ENCODE measurements around the gene LEUTX. TPM values are rescaled to one million over a fixed set of nuclear protein-coding genes. Genes with fewer than 3 reads are reported as not detected.
"Not testable (repeated sequence)": the region's sequence is repeated elsewhere in the genome, so short reads cannot be mapped to it uniquely, and the experiment has no call there.

Gene LEUTX
- total RNA-seq, 4 donors from 2014 or later: not detected

DNA sequence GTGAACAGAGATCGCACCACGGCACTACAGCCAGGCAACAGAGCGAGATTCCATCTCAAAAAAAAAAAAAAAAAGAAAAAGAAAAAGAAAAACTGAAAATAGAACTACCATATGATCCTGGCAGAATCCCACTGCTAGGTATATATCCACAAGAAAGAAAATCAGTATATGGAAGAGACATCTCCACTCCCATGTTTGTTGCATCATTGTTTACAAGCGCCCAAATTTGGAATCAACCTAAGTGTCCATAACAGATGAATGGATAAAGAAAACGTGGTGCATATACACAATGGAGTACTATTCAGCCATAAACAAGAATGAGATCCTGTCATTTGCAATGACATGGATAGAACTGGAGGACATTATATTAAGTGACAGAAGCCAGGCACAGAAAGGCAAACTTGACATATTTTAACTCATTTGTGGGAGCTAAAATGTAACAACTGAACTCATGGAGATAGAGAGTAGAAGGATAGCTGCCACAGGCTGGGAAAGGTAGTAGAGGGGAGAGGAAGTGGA is 29.3 kb downstream of the LEUTX start:
- Histone ChIP-seq H3K36me3 (no peaks in the 10 kb centered on the region), H3K4me1 (no peaks in the 10 kb centered on the region), H3K4me3 (no peak overlapping the region), H3K9me3 (no peaks in the 10 kb centered on the region), H3K27me3 (peaks cover 4% of the 10 kb centered on the region), H3K27ac (no peak overlapping the region)
- TF ChIP-seq, protein P1, sequence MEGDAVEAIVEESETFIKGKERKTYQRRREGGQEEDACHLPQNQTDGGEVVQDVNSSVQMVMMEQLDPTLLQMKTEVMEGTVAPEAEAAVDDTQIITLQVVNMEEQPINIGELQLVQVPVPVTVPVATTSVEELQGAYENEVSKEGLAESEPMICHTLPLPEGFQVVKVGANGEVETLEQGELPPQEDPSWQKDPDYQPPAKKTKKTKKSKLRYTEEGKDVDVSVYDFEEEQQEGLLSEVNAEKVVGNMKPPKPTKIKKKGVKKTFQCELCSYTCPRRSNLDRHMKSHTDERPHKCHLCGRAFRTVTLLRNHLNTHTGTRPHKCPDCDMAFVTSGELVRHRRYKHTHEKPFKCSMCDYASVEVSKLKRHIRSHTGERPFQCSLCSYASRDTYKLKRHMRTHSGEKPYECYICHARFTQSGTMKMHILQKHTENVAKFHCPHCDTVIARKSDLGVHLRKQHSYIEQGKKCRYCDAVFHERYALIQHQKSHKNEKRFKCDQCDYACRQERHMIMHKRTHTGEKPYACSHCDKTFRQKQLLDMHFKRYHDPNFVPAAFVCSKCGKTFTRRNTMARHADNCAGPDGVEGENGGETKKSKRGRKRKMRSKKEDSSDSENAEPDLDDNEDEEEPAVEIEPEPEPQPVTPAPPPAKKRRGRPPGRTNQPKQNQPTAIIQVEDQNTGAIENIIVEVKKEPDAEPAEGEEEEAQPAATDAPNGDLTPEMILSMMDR (IDR thresholded peaks at IDR 0.05): no peak
- TF ChIP-seq POLR2A (IDR thresholded peaks at IDR 0.05) (no peak), EP300 (IDR thresholded peaks at IDR 0.05) (no peak), POLR2AphosphoS5 (IDR thresholded peaks at IDR 0.05) (no peak)
- WGBS: 77% methylated on average over 5 of the region's 5 CpGs
- no peak for DNase-seq (ENCODE audit: low spot score in 2 of 2)

DNA sequence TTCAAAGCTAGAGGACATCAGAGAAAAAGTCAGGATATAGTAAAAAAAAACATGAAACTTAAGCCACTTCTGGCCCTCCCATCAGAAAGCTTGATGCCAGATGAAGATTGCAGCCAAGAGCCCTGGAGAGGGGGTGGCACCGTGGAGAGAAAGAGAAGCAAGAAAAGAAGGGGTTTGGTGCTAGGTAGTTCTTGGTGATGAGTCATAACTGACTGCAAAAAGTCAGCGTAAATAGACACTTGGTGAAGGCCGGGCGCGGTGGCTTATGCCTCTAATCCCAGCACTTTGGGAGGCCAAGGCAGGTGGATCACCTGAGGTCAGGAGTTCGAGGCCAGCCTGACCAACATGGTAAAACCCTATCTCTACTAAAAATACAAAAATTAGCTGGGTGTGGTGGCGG is 30.0 kb downstream of the LEUTX start:
- not testable (repeated sequence) for H3K27ac ChIP-seq; DNase-seq (ENCODE audit: low spot score in 2 of 2); H3K4me3 ChIP-seq; H3K9me3 ChIP-seq; H3K36me3 ChIP-seq; H3K27me3 ChIP-seq; H3K4me1 ChIP-seq
- 65% methylated on average over 7 of the region's 7 CpGs for WGBS

DNA sequence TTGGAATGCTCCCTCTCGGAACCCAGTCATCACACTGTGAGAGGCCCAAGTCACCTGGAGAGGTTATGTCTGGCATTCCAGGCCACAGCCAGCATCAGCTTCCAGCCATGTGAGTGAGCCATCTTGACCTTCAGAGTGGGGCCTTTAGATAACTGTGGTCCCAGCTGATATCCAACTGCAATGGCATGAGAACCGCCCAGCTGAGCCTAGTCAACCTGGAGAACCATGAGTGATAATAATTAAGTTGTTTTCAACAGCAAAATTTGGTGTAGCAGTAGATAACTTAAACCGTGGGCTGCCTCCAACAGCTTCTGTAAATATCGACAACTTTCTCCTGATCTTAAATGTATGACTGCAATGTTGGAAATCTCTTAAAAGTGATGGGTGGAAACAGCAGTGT is 30.7 kb downstream of the LEUTX start:
- no peaks in the 10 kb centered on the region for H3K27me3 ChIP-seq
- TF ChIP-seq POLR2AphosphoS5 (IDR thresholded peaks at IDR 0.05) (no peak), POLR2A (IDR thresholded peaks at IDR 0.05) (no peak), EP300 (IDR thresholded peaks at IDR 0.05) (no peak)
- TF ChIP-seq, protein P1 (IDR thresholded peaks at IDR 0.05): no peak
- WGBS: 90% methylated on average over 4 of the region's 4 CpGs

DNA sequence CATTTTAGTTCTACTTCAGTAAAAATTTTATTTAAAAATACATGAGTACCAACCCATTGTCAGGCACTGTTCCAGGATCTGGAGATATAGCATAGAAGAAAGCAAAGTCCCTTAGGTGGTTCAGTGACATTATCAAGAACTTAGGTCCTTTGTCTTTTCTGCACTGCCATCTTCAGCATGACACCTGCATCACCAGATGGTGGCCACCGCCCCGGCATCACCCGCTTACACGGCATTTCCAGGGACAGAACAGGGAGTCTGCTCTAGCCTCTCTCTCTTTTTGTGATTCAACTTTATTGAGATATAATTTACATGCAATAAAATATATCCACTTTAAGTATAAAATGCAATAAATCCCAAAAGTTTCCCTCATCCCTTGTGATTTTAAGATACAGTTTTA is 31.8 kb downstream of the LEUTX start:
- no peaks in the 10 kb centered on the region for H3K9me3 ChIP-seq
- no peak overlapping the region for H3K4me3 ChIP-seq
- TF ChIP-seq EP300 (IDR thresholded peaks at IDR 0.05): no peak
- TF ChIP-seq POLR2A (IDR thresholded peaks at IDR 0.05): no peak
- H3K27ac ChIP-seq: no peak overlapping the region
- DNase-seq (ENCODE audit: low spot score in 2 of 2): no peak
- WGBS: 86% methylated on average over 4 of the region's 4 CpGs
- H3K4me1 ChIP-seq: no peaks in the 10 kb centered on the region
- no peaks in the 10 kb centered on the region for H3K36me3 ChIP-seq
- no peaks in the 10 kb centered on the region for H3K27me3 ChIP-seq

More for the DNA sequence above, 30.7 kb downstream of the LEUTX start:
- Histone ChIP-seq H3K36me3 (no peaks in the 10 kb centered on the region), H3K27ac (no peak overlapping the region), H3K4me3 (no peak overlapping the region), H3K9me3 (no peaks in the 10 kb centered on the region), H3K4me1 (no peaks in the 10 kb centered on the region)
- DNase-seq (ENCODE audit: low spot score in 2 of 2): no peak

DNA sequence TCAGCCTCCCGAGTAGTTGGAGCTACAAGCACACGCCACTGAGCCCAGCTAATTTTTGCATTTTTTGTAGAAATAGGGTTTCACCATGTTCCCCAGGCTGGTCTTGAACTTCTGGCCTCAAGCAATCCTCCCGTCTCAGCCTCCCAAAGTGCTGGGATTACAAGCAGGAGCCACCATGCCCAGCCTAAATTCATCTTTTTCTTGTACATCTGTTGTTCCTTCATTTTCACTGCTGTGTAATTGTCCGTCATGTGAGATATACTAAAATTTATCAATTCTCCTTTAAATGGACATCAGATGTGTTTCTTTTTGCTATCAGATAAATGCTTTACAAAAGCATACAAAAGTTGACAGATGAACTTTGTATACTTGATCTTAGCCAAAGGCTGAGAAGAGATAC is 32.4 kb downstream of the LEUTX start:
- H3K9me3 ChIP-seq: no peaks in the 10 kb centered on the region
- no peak overlapping the region for H3K4me3 ChIP-seq
- no peaks in the 10 kb centered on the region for H3K27me3 ChIP-seq
- no peak overlapping the region for H3K27ac ChIP-seq
- H3K36me3 ChIP-seq: no peaks in the 10 kb centered on the region
- H3K4me1 ChIP-seq: no peaks in the 10 kb centered on the region
- no peak for DNase-seq (ENCODE audit: low spot score in 2 of 2)
- TF ChIP-seq POLR2AphosphoS5 (IDR thresholded peaks at IDR 0.05) (no peak), EP300 (IDR thresholded peaks at IDR 0.05) (no peak), POLR2A (IDR thresholded peaks at IDR 0.05) (no peak)
- TF ChIP-seq, protein P1 (IDR thresholded peaks at IDR 0.05): no peak
- WGBS: 94% methylated on average over 4 of the region's 4 CpGs

DNA sequence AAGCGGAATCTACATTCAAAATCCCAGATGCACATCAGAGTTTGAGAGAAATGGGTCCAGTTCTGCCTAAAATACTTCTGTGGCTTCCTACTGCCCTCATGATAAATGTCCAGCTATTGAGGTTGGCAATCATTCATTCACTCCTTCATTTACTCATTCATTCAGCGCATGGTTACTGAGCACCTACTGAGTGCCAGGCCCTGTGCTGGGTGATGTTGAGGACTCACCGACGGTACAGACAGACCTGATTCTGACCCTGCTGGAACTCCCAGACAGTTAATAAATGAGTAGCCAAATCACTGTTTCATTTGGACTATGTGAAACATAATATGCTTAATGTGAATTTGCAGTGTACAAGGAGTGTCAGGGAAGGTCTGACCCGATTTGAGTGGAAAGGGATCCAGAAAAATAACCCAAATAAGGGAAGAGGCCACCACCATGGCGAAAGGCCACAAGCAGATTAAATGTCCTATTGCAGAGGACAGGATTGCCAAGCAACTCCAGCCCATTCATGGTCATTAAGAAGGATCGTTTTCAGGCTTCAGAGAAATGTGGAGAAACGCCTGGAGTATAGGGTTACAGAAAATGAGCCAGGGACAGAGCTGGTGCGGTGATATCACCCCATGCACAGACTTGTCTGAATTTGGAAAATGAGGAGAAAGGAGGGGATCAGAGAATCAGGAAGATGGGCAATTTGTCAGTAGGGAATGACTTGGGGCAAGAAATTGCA is 34.8 kb downstream of the LEUTX start:
- no peak overlapping the region for H3K27ac ChIP-seq

DNA sequence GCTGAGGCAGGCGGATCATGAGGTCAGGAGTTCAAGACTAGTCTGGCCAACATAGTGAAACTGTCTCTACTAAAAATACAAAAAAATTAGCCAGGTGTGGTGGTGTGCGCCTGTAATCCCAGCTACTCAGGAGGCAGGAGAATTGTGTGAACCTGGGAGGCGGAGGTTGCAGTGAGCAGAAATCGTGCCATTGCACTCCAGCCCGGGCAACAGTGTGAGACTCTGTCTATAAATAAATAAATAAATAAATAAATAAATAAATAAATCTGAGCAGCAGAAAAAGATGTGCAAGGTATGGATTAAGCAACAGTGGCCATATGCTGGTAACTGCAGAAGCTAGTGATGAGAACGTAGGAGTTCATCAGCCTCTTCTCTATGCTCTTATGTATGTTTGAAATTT is 35.5 kb downstream of the LEUTX start:
- H3K27ac ChIP-seq; H3K4me1 ChIP-seq; H3K4me3 ChIP-seq; H3K36me3 ChIP-seq; H3K9me3 ChIP-seq; H3K27me3 ChIP-seq; DNase-seq (ENCODE audit: low spot score in 2 of 2): not testable (repeated sequence)
- 92% methylated on average over 6 of the region's 6 CpGs for WGBS

More for the DNA sequence above, 34.8 kb downstream of the LEUTX start:
- Histone ChIP-seq H3K9me3 (no peaks in the 10 kb centered on the region), H3K27me3 (no peaks in the 10 kb centered on the region), H3K36me3 (no peaks in the 10 kb centered on the region), H3K4me3 (no peak overlapping the region), H3K4me1 (no peaks in the 10 kb centered on the region)
- no peak for DNase-seq (ENCODE audit: low spot score in 2 of 2)
- 72% methylated on average over 9 of the region's 9 CpGs for WGBS
- TF ChIP-seq EP300 (IDR thresholded peaks at IDR 0.05): no peak
- no peak for TF ChIP-seq POLR2AphosphoS5 (IDR thresholded peaks at IDR 0.05)
- TF ChIP-seq, protein P1 (IDR thresholded peaks at IDR 0.05): no peak
- no peak for TF ChIP-seq POLR2A (IDR thresholded peaks at IDR 0.05)
